ENCODE measurements around the gene USP40. TPM values are rescaled to one million over a fixed set of nuclear protein-coding genes. Genes with fewer than 3 reads are reported as not detected.

The USP40 gene
- total RNA-seq = 10 to 100 TPM; 34.4 to 75.4 (median 50.4) TPM

GRCh38 chr2:233566141-233566956, at the start of gene USP40:
Gene USP40, minus strand, starts transcription at chr2:233566782. Its CDS starts 1,228 bp downstream, at chr2:233565554.
- TF ChIP-seq EP300 (IDR thresholded peaks at IDR 0.05) (no peak), CTCF (IDR thresholded peaks at IDR 0.05) (no peak), POLR2AphosphoS5 (IDR thresholded peaks at IDR 0.05) (peak; percentile 85 to 95), POLR2A (IDR thresholded peaks at IDR 0.05) (peak in 3 of 4 donors; percentile 45 to 90 (median 85))
- 1% methylated on average over 24 to 51 of the region's 51 CpGs for WGBS, 2 donors
- peak; percentile 93 to 95 for DNase-seq

GRCh38 chr2:233611284-233611683, 44.7 kb upstream of the USP40 start:
- Histone ChIP-seq H3K9me3 (peaks cover 0 to 5% (median 0%) of the 10 kb centered on the region in 4 donors), H3K4me3 (no peak overlapping the region), H3K4me1 (no peaks in the 10 kb centered on the region), H3K36me3 (no peaks in the 10 kb centered on the region), H3K27me3 (no peaks in the 10 kb centered on the region), H3K27ac (no peak overlapping the region)
- DNase-seq (no peak), ATAC-seq (ENCODE audit: low FRiP score in 2 of 2) (no peak)
- TF ChIP-seq POLR2A (IDR thresholded peaks at IDR 0.05) = no peak
- no peak for TF ChIP-seq POLR2AphosphoS5 (IDR thresholded peaks at IDR 0.05)
- no peak for TF ChIP-seq CTCF (IDR thresholded peaks at IDR 0.05)
- no peak for TF ChIP-seq EP300 (IDR thresholded peaks at IDR 0.05)
- 78 to 87% methylated on average over 4 of the region's 4 CpGs for WGBS, 2 donors

More at GRCh38 chr2:233566141-233566956, at the start of gene USP40:
- H3K4me1 ChIP-seq = peaks cover 6 to 23% (median 10%) of the 10 kb centered on the region in 4 donors
- ATAC-seq (ENCODE audit: low FRiP score in 2 of 2) = peak; percentile 98 to 99
- peak within 1 kb of the TSS; percentile 59 to 95 (median 91) for H3K4me3 ChIP-seq
- H3K27me3 ChIP-seq = no peaks in the 10 kb centered on the region
- H3K27ac ChIP-seq = peak within 1 kb of the TSS; percentile 93 to 97 (median 96)
- H3K36me3 ChIP-seq = no peaks in the 10 kb centered on the region
- no peaks in the 10 kb centered on the region for H3K9me3 ChIP-seq

GRCh38 chr2:233605680-233606079, 39.1 kb upstream of the USP40 start:
- ATAC-seq (ENCODE audit: low FRiP score in 2 of 2) (peak in 1 of 2 donors; percentile 43), DNase-seq (no peak)
- H3K4me1 ChIP-seq = no peaks in the 10 kb centered on the region
- 79 to 100% methylated on average over 1 of the region's 1 CpG for WGBS, 2 donors
- no peaks in the 10 kb centered on the region for H3K9me3 ChIP-seq
- no peak overlapping the region for H3K4me3 ChIP-seq
- no peaks in the 10 kb centered on the region for H3K36me3 ChIP-seq
- no peak overlapping the region for H3K27ac ChIP-seq
- no peaks in the 10 kb centered on the region for H3K27me3 ChIP-seq
- TF ChIP-seq CTCF (IDR thresholded peaks at IDR 0.05) = no peak
- no peak for TF ChIP-seq POLR2AphosphoS5 (IDR thresholded peaks at IDR 0.05)
- TF ChIP-seq POLR2A (IDR thresholded peaks at IDR 0.05) = no peak
- TF ChIP-seq EP300 (IDR thresholded peaks at IDR 0.05) = no peak

GRCh38 chr2:233604826-233605225, 38.2 kb upstream of the USP40 start:
- 87 to 91% methylated on average over 3 of the region's 3 CpGs for WGBS, 2 donors
- no peaks in the 10 kb centered on the region for H3K27me3 ChIP-seq
- no peaks in the 10 kb centered on the region for H3K4me1 ChIP-seq
- H3K36me3 ChIP-seq = no peaks in the 10 kb centered on the region
- no peaks in the 10 kb centered on the region for H3K9me3 ChIP-seq
- no peak for TF ChIP-seq EP300 (IDR thresholded peaks at IDR 0.05)
- no peak for TF ChIP-seq POLR2AphosphoS5 (IDR thresholded peaks at IDR 0.05)
- no peak for TF ChIP-seq POLR2A (IDR thresholded peaks at IDR 0.05)
- TF ChIP-seq CTCF (IDR thresholded peaks at IDR 0.05) = no peak
- H3K27ac ChIP-seq = no peak overlapping the region
- ATAC-seq (ENCODE audit: low FRiP score in 2 of 2) (no peak), DNase-seq (no peak)
- no peak overlapping the region for H3K4me3 ChIP-seq
